Fibroblast of skin of left quadriceps (primary cell): ENCODE measurements around the gene SNX30.

Experiments used
- DNase-seq, 2 experiments: peaks; one replicate each; pipeline ENCODE4 v3.0.0-alpha.2; 2013; ENCODE audit warnings: low read depth in 2 of 2

The SNX30 gene

GRCh38 chr9:112783551-112783954, 33.0 kb downstream of the SNX30 start:
- DNase-seq, result no peak

GRCh38 chr9:112784020-112784785, 33.6 kb downstream of the SNX30 start:
- no peak for DNase-seq

- DNase-seq, result no peak
These were observed 35.4 kb downstream of the SNX30 start for GRCh38 chr9:112785986-112786385.

- DNase-seq, result no peak
These were observed 36.4 kb downstream of the SNX30 start for GRCh38 chr9:112786829-112787520.

- DNase-seq, result no peak
These were observed 37.4 kb downstream of the SNX30 start for GRCh38 chr9:112787978-112788377.

GRCh38 chr9:112789473-112789872, 38.9 kb downstream of the SNX30 start:
- peak; percentile 68 to 69 for DNase-seq

- DNase-seq, result no peak
These were observed 39.6 kb downstream of the SNX30 start for GRCh38 chr9:112789891-112790774.

- no peak for DNase-seq
These were observed 42.1 kb downstream of the SNX30 start for GRCh38 chr9:112792670-112793069.

GRCh38 chr9:112793213-112793810, 42.8 kb downstream of the SNX30 start:
- DNase-seq, result peak; percentile 15 to 22

- no peak for DNase-seq
These were observed 44.2 kb downstream of the SNX30 start for GRCh38 chr9:112794731-112795130.

GRCh38 chr9:112795921-112796320, 45.4 kb downstream of the SNX30 start:
- DNase-seq, result no peak

GRCh38 chr9:112796485-112796884, 45.9 kb downstream of the SNX30 start:
- DNase-seq, result no peak

GRCh38 chr9:112809351-112809848, 58.8 kb downstream of the SNX30 start:
- no peak for DNase-seq

- no peak for DNase-seq
These were observed 59.3 kb downstream of the SNX30 start for GRCh38 chr9:112809906-112810305.

- no peak for DNase-seq
These were observed 60.3 kb downstream of the SNX30 start for GRCh38 chr9:112810696-112811490.

- no peak for DNase-seq
These were observed 61.0 kb downstream of the SNX30 start for GRCh38 chr9:112811518-112811917.

- DNase-seq, result no peak
These were observed 65.3 kb downstream of the SNX30 start for GRCh38 chr9:112815868-112816267.

- no peak for DNase-seq
These were observed 67.3 kb downstream of the SNX30 start for GRCh38 chr9:112817860-112818203.

- peak; percentile 42 to 48 for DNase-seq
These were observed 69.3 kb downstream of the SNX30 start for GRCh38 chr9:112819635-112820496.

- DNase-seq, result peak; percentile 93
These were observed 70.3 kb downstream of the SNX30 start for GRCh38 chr9:112820881-112821280.
